SK-N-SH (cell line): ENCODE data around the gene PLEKHG2. TPM values are rescaled to one million over a fixed set of nuclear protein-coding genes. Genes with fewer than 3 reads are reported as not detected.

Source experiments
- CTCF ChIA-PET: fragments of 300-600, 350-600 bp; formaldehyde crosslinking; extraction: SDS; loops from one replicate; lab custom pipeline; 2021; lab: Yijun Ruan, JAX
- POLR2A ChIA-PET: fragments of 350-600 bp; sonication (Branson Sonifier 250); formaldehyde crosslinking; extraction: SDS; loops from one replicate; lab custom pipeline; 2020; ENCODE audit warnings: antibody characterized with exemption, inconsistent platforms; lab: Yijun Ruan, JAX
- DNase-seq: peaks from one replicate; pipeline ENCODE4 v3.0.0; 2012
- H2AFZ ChIP-seq: fragments of 200-600 bp; sonication (generic); 2 replicates; pipeline ENCODE4 v1.8.1; 2016; ENCODE audit warnings: antibody characterized with exemption, mild to moderate bottlenecking, low read depth
- H3F3A ChIP-seq: fragments of 200-600 bp; sonication (generic); replicated peaks from 2 replicates; pipeline ENCODE3; 2016; ENCODE audit warnings: antibody characterized with exemption, mild to moderate bottlenecking; ENCODE audit not compliant: insufficient read depth
- H3K27ac ChIP-seq, 2 experiments: fragments of 200-500 bp in 1 of 2; fragments of 200-600 bp in 1 of 2; sonication (Bioruptor generic) in 1 of 2; sonication (generic), shearing (Covaris generic) in 1 of 2; 2 replicates each; pipeline versions ENCODE4 v1.5.1 to v1.6.1; 2014 to 2016; ENCODE audit warnings: low read depth in 2 of 2, inconsistent platforms in 1 of 2, low read length in 1 of 2, mild to moderate bottlenecking in 1 of 2, mixed read lengths in 1 of 2
- H3K27me3 ChIP-seq: fragments of 200-600 bp; sonication (generic), shearing (Covaris generic); 2 replicates; pipeline ENCODE4 v1.6.1; 2016; ENCODE audit warnings: mixed run types; ENCODE audit not compliant: insufficient read depth
- H3K36me3 ChIP-seq, 2 experiments: fragments of 200-500 bp in 1 of 2; fragments of 200-600 bp in 1 of 2; sonication (Bioruptor generic) in 1 of 2; sonication (generic) in 1 of 2; replicated peaks in 1 of 2; 2 replicates each; pipeline versions ENCODE3 to v1.5.1; 2014 to 2016; ENCODE audit warnings: low read length in 1 of 2, mild to moderate bottlenecking in 1 of 2; ENCODE audit not compliant: insufficient read depth in 2 of 2, control insufficient read depth in 1 of 2
- H3K4me1 ChIP-seq, 2 experiments: fragments of 200-500 bp in 1 of 2; fragments of 200-600 bp in 1 of 2; sonication (Bioruptor generic) in 1 of 2; sonication (generic), shearing (Covaris generic) in 1 of 2; 2 replicates each; pipeline versions ENCODE4 v1.5.1 to v1.6.1; 2014 to 2016; ENCODE audit warnings: low read depth in 1 of 2, low read length in 1 of 2, mixed run types in 1 of 2; ENCODE audit not compliant: insufficient read depth in 2 of 2, control insufficient read depth in 1 of 2
- H3K4me2 ChIP-seq: fragments of 200-600 bp; sonication (generic), shearing (Covaris generic); 2 replicates; pipeline ENCODE4 v1.6.1; 2017; ENCODE audit warnings: mixed run types
- H3K4me3 ChIP-seq, 2 experiments: fragments of 200-500 bp in 1 of 2; fragments of 200-600 bp in 1 of 2; sonication (Bioruptor generic) in 1 of 2; sonication (generic), shearing (Covaris generic) in 1 of 2; 2 replicates each; pipeline versions ENCODE4 v1.5.1 to v1.8.1; 2014 to 2016; ENCODE audit warnings: low read depth in 2 of 2, inconsistent platforms in 1 of 2, low read length in 1 of 2, mild to moderate bottlenecking in 1 of 2, mixed read lengths in 1 of 2, moderate library complexity in 1 of 2
- H3K79me2 ChIP-seq: fragments of 200-600 bp; sonication (generic); 2 replicates; pipeline ENCODE4 v1.8.1; 2017; ENCODE audit warnings: mild to moderate bottlenecking; ENCODE audit not compliant: insufficient read depth
- H3K9ac ChIP-seq: fragments of 200-600 bp; sonication (generic); 2 replicates; pipeline ENCODE4 v1.6.1; 2017; ENCODE audit warnings: mixed run types
- H3K9me2 ChIP-seq: fragments of 200-600 bp; sonication (generic); 2 replicates; pipeline ENCODE4 v1.6.1; 2017; ENCODE audit warnings: mixed run types
- H3K9me3 ChIP-seq: fragments of 200-600 bp; sonication (generic); 2 replicates; pipeline ENCODE4 v1.6.1; 2017; ENCODE audit warnings: mixed run types, mild to moderate bottlenecking, moderate library complexity
- H4K20me1 ChIP-seq: fragments of 200-600 bp; sonication (generic); 2 replicates; pipeline ENCODE4 v1.6.1; 2017; ENCODE audit warnings: mild to moderate bottlenecking, mixed run types; ENCODE audit not compliant: insufficient read depth
- CHD2 ChIP-seq: fragments of 150-350 bp; IDR thresholded peaks from 2 replicates; pipeline ENCODE4 v1.6.1; 2018; ENCODE audit warnings: low read length; ENCODE audit not compliant: partially characterized antibody
- CTCF ChIP-seq: fragments of 200-600 bp; sonication (generic); IDR thresholded peaks from 2 replicates; pipeline ENCODE4 v1.6.1; 2017; ENCODE audit warnings: antibody characterized with exemption, mild to moderate bottlenecking, moderate library complexity
- ELF1 ChIP-seq: IDR thresholded peaks from 2 replicates; pipeline ENCODE4 v1.4.0; 2012
- EP300 ChIP-seq, 2 experiments: IDR thresholded peaks; 2 replicates each; pipeline versions ENCODE4 v1.4.0 to v1.6.1; 2012; ENCODE audit warnings: borderline replicate concordance in 1 of 2, low read depth in 1 of 2, low read length in 1 of 2
- FOXM1 ChIP-seq: IDR thresholded peaks from 2 replicates; pipeline ENCODE4 v1.4.0; 2012; ENCODE audit warnings: low read depth, mild to moderate bottlenecking
- GATA2 ChIP-seq: sonication (generic); formaldehyde crosslinking; IDR thresholded peaks from 2 replicates; pipeline ENCODE4 v1.5.0; 2020; ENCODE audit warnings: mild to moderate bottlenecking, missing genetic modification reagents
- IRF3 ChIP-seq: fragments of 150-350 bp; IDR thresholded peaks from 2 replicates; pipeline ENCODE4 v1.6.1; 2016; ENCODE audit warnings: mild to moderate bottlenecking, low read depth, low read length
- JUND ChIP-seq: IDR thresholded peaks from 2 replicates; pipeline ENCODE4 v1.4.0; 2012
- RAD21 ChIP-seq: IDR thresholded peaks from 2 replicates; pipeline ENCODE4 v1.6.1; 2012; ENCODE audit warnings: mild to moderate bottlenecking, low read length
- RCOR1 ChIP-seq: fragments of 150-350 bp; IDR thresholded peaks from 2 replicates; pipeline ENCODE4 v1.6.1; 2017; ENCODE audit warnings: antibody characterized with exemption, low read length
- REST ChIP-seq: IDR thresholded peaks from 2 replicates; pipeline ENCODE4 v1.6.1; 2012; ENCODE audit warnings: mild to moderate bottlenecking, low read depth, low read length, moderate library complexity
- RFX5 ChIP-seq: IDR thresholded peaks from 2 replicates; pipeline ENCODE4 v1.6.1; 2012; ENCODE audit warnings: mild to moderate bottlenecking, improper control_type of control experiment, low read length
- RXRA ChIP-seq: IDR thresholded peaks from 2 replicates; pipeline ENCODE4 v1.4.0; 2012; ENCODE audit warnings: low read depth, mild to moderate bottlenecking, borderline replicate concordance
- SIN3A ChIP-seq: IDR thresholded peaks from 2 replicates; pipeline ENCODE4 v1.6.1; 2012; ENCODE audit warnings: low read depth, mild to moderate bottlenecking, low read length, moderate library complexity, borderline replicate concordance
- TAF1 ChIP-seq: IDR thresholded peaks from 2 replicates; pipeline ENCODE4 v1.6.1; 2012; ENCODE audit warnings: low read depth, mild to moderate bottlenecking, low read length, moderate library complexity, borderline replicate concordance
- TEAD4 ChIP-seq: IDR thresholded peaks from 2 replicates; pipeline ENCODE4 v1.4.0; 2012; ENCODE audit warnings: mild to moderate bottlenecking, borderline replicate concordance; ENCODE audit not compliant: insufficient read depth
- USF1 ChIP-seq: IDR thresholded peaks from 2 replicates; pipeline ENCODE4 v1.4.0; 2012; ENCODE audit warnings: low read depth, borderline replicate concordance
- YY1 ChIP-seq: IDR thresholded peaks from 2 replicates; pipeline ENCODE4 v1.4.0; 2012; ENCODE audit warnings: low read depth, mild to moderate bottlenecking
- WGBS: methylation state at CpG from one replicate; pipeline ENCODE4 v1.1.6; 2017; ENCODE audit warnings: low lambda C conversion rate; 5-methylcytosine and 5-hydroxymethylcytosine counted together
- polyA plus RNA-seq, 3 experiments: library from polyadenylated mRNA; depleted of rRNA; stranded (reverse); fragments of >200 nt; gene quantifications; 2 replicates each; pipeline ENCODE4 v1.2.3, GENCODE V29; 2012

Gene PLEKHG2
- polyA plus RNA-seq, 1 of the 3 experiments (the other 2 are of a cell fraction), result 13.6 TPM

GRCh38 chr19:39412100-39412866, at the start of gene PLEKHG2 (continued):
- TF ChIP-seq TAF1, result 0 out of 2 replicates have a peak, but pooled peaks have one; percentile 24
- peak; percentile 86 for TF ChIP-seq USF1
- TF ChIP-seq IRF3, result 0 out of 2 replicates have a peak, but pooled peaks have one; percentile 7
- peak; percentile 7; the same call in 1 of the 2 replicates for TF ChIP-seq RXRA
- 0 out of 2 replicates have a peak, but pooled peaks have one; percentile 78 for TF ChIP-seq SIN3A
- peak; percentile 88 for TF ChIP-seq ELF1
- peak; percentile 94 for TF ChIP-seq CHD2
- TF ChIP-seq EP300 (IDR thresholded peaks at IDR 0.05; ENCODE audit: borderline replicate concordance in 1 of 2, low read depth in 1 of 2, low read length in 1 of 2), result 0 out of 4 replicates have a peak, but pooled peaks of 1 of the 2 experiments have one; percentile 42
- TF ChIP-seq FOXM1, result no peak; the same call in 1 of the 2 replicates

GRCh38 chr19:39362682-39363657, 49.5 kb upstream of the PLEKHG2 start:
- Histone ChIP-seq H3K79me2 (no peaks in the 10 kb centered on the region; the same call in 1 of the 2 replicates), H2AFZ (no peak overlapping the region), H3K36me3 (peaks cover 18 to 43% of the 10 kb centered on the region in 2 experiments), H3K4me2 (0 out of 2 replicates have a peak overlapping the region, but pooled peaks have one; percentile 8), H3K9me2 (no peaks in the 10 kb centered on the region), H4K20me1 (no peaks in the 10 kb centered on the region; the same call in 1 of the 2 replicates), H3K9ac (0 out of 2 replicates have a peak overlapping the region, but pooled peaks have one; percentile 1), H3F3A (peaks cover 12% of the 10 kb centered on the region), H3K27me3 (no peaks in the 10 kb centered on the region), H3K27ac (peak overlapping the region; percentile 11; a peak in 2 of 4 replicates), H3K4me1 (peaks cover 7 to 9% of the 10 kb centered on the region in 2 experiments; a peak in 2 of 4 replicates), H3K9me3 (no peaks in the 10 kb centered on the region), H3K4me3 (no peak overlapping the region)
- no peak for DNase-seq
- ChIA-PET POLR2A (interaction anchor here (0.6 to 1.2 kb wide), 2 partner anchors 10 to 21 kb away, joined by 3 to 4 read pairs; partner anchors contain the start of gene SAMD4B), CTCF (interaction anchor here (1.2 to 1.3 kb wide), 2 partner anchors 13 to 21 kb away, joined by 3 to 4 read pairs; partner anchors contain the start of gene SAMD4B)
- 79% methylated on average over 6 of the region's 6 CpGs for WGBS
- TF ChIP-seq CTCF (no peak), RCOR1 (no peak), CHD2 (no peak), TEAD4 (no peak), RFX5 (no peak), GATA2 (CRISPR knock-in tag) (no peak), RXRA (no peak), RAD21 (no peak), TAF1 (no peak), JUND (no peak), REST (no peak), YY1 (no peak)
